Measurements from ENCODE around the gene PRKAR2A. TPM values are rescaled to one million over a fixed set of nuclear protein-coding genes. Genes with fewer than 3 reads are reported as not detected.

The PRKAR2A gene
- total RNA-seq, 2 experiments from 2014 or later: 47.4 to 48.3 TPM

GRCh38 chr3:48881006-48881405 is 33.3 kb upstream of the PRKAR2A start:
- H3K27me3 Mint-ChIP-seq: no peaks in the 10 kb centered on the region
- no peak overlapping the region for H3K4me3 ChIP-seq (ENCODE audit: low read length)
- peaks cover 57% of the 10 kb centered on the region for H3K36me3 ChIP-seq (ENCODE audit: insufficient read depth, low read length)
- POLR2A ChIA-PET: no interaction called here
- H3K4me1 Mint-ChIP-seq (ENCODE audit: low read depth): peaks cover 6% of the 10 kb centered on the region
- H3K27me3 ChIP-seq (ENCODE audit: control insufficient read depth in 1 of 2, insufficient read depth in 2 of 2, low read length in 2 of 2): no peaks in the 10 kb centered on the region
- H3K4me3 Mint-ChIP-seq: no peak overlapping the region
- H3K36me3 Mint-ChIP-seq (ENCODE audit: low read depth): peaks cover 65% of the 10 kb centered on the region
- no peak for TF ChIP-seq CTCF (IDR thresholded peaks at IDR 0.05)
- no peak overlapping the region for H3K27ac Mint-ChIP-seq
- ATAC-seq (ENCODE audit: poor library complexity): no peak
- no peaks in the 10 kb centered on the region for H3K9me3 Mint-ChIP-seq
- H3K4me1 ChIP-seq (ENCODE audit: insufficient read depth, low read length): no peaks in the 10 kb centered on the region
- H3K9me3 ChIP-seq (ENCODE audit: control insufficient read depth in 1 of 2, insufficient read depth in 1 of 2, low read length in 2 of 2): no peaks in the 10 kb centered on the region
- intact Hi-C loops (cut with DNase I, micrococcal nuclease): no loop called here
- no peak for DNase-seq
- CTCF ChIA-PET: no interaction called here
- H3K27ac ChIP-seq (ENCODE audit: low read depth in 1 of 2, low read length in 2 of 2): no peak overlapping the region

GRCh38 chr3:48879994-48880377 is 32.3 kb upstream of the PRKAR2A start:
- Mint-ChIP-seq H3K27me3 (no peaks in the 10 kb centered on the region), H3K27ac (no peak overlapping the region), H3K36me3 (ENCODE audit: low read depth) (peaks cover 61% of the 10 kb centered on the region), H3K4me1 (ENCODE audit: low read depth) (peaks cover 1% of the 10 kb centered on the region), H3K9me3 (no peaks in the 10 kb centered on the region), H3K4me3 (no peak overlapping the region)
- no peak for ATAC-seq (ENCODE audit: poor library complexity)
- Histone ChIP-seq H3K36me3 (ENCODE audit: insufficient read depth, low read length) (peaks cover 55% of the 10 kb centered on the region), H3K27ac (ENCODE audit: low read depth in 1 of 2, low read length in 2 of 2) (no peak overlapping the region), H3K4me1 (ENCODE audit: insufficient read depth, low read length) (no peaks in the 10 kb centered on the region), H3K9me3 (ENCODE audit: control insufficient read depth in 1 of 2, insufficient read depth in 1 of 2, low read length in 2 of 2) (no peaks in the 10 kb centered on the region), H3K4me3 (ENCODE audit: low read length) (no peak overlapping the region), H3K27me3 (ENCODE audit: control insufficient read depth in 1 of 2, insufficient read depth in 2 of 2, low read length in 2 of 2) (no peaks in the 10 kb centered on the region)
- ChIA-PET CTCF (no interaction called here), POLR2A (no interaction called here)
- TF ChIP-seq CTCF (IDR thresholded peaks at IDR 0.05): no peak
- DNase-seq: no peak
- intact Hi-C loops (cut with DNase I, micrococcal nuclease): no loop called here

- ATAC-seq (ENCODE audit: poor library complexity) (no peak), DNase-seq (no peak)
- Histone ChIP-seq H3K27ac (ENCODE audit: low read depth in 1 of 2, low read length in 2 of 2) (no peak overlapping the region), H3K27me3 (ENCODE audit: control insufficient read depth in 1 of 2, insufficient read depth in 2 of 2, low read length in 2 of 2) (no peaks in the 10 kb centered on the region), H3K9me3 (ENCODE audit: control insufficient read depth in 1 of 2, insufficient read depth in 1 of 2, low read length in 2 of 2) (no peaks in the 10 kb centered on the region), H3K4me3 (ENCODE audit: low read length) (no peak overlapping the region), H3K36me3 (ENCODE audit: insufficient read depth, low read length) (peaks cover 53% of the 10 kb centered on the region), H3K4me1 (ENCODE audit: insufficient read depth, low read length) (no peaks in the 10 kb centered on the region)
- Mint-ChIP-seq H3K4me1 (ENCODE audit: low read depth) (no peaks in the 10 kb centered on the region), H3K27me3 (no peaks in the 10 kb centered on the region), H3K9me3 (no peaks in the 10 kb centered on the region), H3K4me3 (no peak overlapping the region), H3K27ac (no peak overlapping the region), H3K36me3 (ENCODE audit: low read depth) (peaks cover 59% of the 10 kb centered on the region)
- intact Hi-C loops (cut with DNase I, micrococcal nuclease): no loop called here
- ChIA-PET CTCF (no interaction called here), POLR2A (no interaction called here)
- no peak for TF ChIP-seq CTCF (IDR thresholded peaks at IDR 0.05)
These were observed 31.8 kb upstream of the PRKAR2A start for GRCh38 chr3:48879307-48879993.
